Measurements from ENCODE around the gene KCNMA1.
"Not testable (repeated sequence)": the region's sequence is repeated elsewhere in the genome, so short reads cannot be mapped to it uniquely, and the experiment has no call there.

Gene KCNMA1

DNA sequence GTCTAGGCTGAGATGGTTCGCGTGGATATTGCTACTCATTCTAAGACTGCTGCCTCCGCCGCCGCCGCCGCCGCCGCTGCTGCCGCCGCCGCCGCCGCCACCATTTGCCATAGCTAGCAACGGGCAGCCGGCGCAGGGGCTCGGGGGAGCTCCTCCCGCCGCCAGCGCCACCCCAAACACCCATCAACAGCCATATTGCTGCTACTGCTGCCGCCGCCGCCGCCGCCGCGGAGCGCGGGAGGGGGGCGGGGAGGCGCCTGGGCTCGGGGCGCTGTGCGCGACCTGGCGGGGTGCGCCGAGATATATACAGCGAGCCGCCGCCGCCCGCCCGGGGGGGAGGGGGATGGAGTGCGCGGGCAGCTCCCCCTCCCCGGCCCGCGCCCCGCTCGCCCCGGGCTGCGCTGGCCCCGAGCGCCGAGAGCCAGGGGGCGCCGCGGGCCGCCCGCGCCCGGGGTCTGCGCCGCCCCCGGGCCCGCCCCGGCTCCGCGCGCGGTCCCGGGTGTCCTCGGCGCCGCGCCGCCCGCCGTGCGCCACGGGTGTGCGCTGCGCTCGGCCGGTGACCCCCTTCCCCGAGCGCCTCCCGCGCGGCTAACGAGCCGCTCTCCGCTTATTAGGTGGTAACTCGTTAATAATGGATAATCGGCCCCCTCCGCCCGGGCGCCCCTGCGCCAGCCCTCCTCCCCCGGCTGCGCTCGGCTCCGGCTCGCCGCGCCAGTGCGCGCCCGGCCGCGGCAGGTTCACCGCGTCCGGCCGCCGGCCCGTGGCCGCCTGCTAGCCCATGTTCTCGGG is at the start of gene KCNMA1:
KCNMA1 (minus strand) TSS at position 277 of the 789 bp plus-strand sequence.
- no peak for DNase-seq (ENCODE audit: low read depth)

GRCh38 chr10:77686650-77687417 is 49.2 kb upstream of the KCNMA1 start:
- DNase-seq (ENCODE audit: low read depth) = no peak

DNA sequence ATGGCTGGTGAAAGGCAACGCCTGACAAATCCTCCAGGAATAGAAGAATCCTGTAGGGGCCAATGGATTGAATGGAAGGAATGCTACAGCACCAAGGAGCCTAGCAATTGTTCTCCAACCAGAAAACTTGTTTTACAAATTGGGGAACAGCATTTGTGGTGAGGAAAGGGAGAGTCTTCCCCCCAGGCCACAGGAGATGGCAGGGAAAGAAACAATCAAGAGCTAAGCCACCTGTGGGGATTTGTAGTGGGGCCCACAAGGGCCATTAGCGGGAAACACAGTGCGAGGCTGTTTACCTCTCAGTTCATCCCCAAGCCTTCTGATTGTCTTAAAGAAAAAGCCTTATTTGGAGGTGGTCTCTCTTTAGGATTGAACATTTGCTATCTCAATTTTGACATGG is 48.5 kb upstream of the KCNMA1 start:
- no peak for DNase-seq (ENCODE audit: low read depth)

- no peak for DNase-seq (ENCODE audit: low read depth)
Observed at GRCh38 chr10:77685432-77685831, 47.8 kb upstream of the KCNMA1 start.

- not testable (repeated sequence) for DNase-seq (ENCODE audit: low read depth)
Observed at GRCh38 chr10:77683088-77683432, 45.5 kb upstream of the KCNMA1 start.

DNA sequence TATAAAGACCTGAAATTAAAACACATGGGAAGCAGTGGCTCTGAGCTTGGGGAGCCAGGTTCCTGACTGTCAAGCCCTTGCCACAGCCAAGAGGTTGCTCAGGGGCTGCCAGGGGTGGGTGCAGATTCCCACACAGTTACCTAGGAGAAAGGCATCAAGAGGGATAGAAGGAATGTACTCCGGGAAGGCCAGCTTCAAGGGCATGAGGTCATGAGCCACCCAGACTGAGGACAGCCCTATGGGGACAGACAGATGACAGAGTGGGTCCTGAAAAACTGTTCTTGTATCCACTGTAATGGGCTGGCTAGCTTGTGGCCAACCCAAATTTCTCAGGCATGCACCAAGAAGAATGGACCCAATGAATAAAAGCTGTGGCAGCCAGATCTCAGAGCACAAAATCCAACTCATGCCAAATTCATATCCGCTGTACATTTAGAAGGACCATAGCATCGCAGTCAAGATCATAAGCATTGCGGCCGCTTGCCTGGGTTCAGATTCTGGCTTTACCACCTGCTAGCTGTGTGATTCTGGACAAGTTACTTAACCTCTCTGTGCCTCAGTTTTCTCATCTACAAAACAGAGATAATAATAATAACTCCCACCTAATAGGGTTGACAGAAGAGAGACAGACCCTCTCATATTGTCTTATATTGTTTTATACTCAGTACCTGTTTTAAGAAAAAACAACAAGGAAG is 44.9 kb upstream of the KCNMA1 start:
- no peak for DNase-seq (ENCODE audit: low read depth)

DNA sequence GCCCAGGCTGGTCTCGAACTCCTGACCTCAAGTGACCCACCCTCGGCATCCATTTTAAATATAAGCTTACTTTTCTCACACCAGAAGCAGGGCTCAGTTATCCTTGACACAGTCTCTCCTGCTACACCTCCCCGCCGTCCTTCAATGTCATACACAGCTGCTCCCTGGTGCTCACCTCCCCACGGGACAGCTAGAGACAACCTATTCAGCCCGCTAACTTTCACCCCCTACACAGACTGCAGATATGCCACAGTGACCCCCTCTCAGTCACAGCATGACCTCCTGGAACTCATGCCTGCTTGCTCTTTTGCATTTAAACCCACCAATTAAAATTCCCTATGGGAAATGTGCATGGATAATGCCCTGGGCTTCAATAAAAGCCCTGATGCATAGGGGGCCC is 44.2 kb upstream of the KCNMA1 start:
- DNase-seq (ENCODE audit: low read depth) = no peak

DNA sequence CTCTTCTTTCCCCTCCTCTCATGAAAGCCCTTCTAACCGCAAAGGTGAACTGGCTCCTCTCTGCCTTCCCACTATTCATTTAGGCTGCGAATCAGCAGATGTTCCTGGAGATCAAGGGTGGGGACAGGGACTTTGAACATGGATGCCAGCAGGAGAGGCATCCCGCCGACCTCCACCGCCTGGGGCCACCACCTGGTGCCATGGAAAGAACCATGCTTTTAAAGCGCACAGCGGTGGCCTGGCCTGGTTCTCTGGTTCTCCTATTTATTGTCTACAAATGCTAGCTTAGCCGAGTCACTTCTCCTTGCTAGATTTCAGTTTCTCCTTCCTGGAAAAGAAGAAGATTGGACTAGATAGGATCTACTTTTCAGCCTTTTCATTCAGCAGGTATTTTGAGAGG is 43.2 kb upstream of the KCNMA1 start:
- no peak for DNase-seq (ENCODE audit: low read depth)

DNA sequence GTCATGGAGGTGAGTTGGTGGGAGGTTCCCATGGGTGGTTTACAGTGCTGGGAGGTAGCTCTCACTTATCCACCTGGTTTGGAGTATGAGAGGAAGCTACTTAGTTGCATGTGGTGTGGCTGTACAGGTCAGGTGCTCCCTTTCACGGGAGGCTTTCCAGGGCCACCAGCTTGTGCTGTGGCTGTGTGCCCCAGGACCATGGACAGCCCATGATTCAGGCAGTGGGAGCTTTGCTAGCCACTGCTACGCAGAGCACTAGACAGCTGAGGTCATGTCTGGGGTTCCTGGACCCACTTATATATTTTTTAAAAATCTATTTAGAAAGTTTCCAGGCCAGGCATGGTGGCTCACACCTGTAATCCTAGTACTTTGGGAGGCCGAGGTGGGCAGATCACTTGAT is 42.5 kb upstream of the KCNMA1 start:
- no peak for DNase-seq (ENCODE audit: low read depth)

DNA sequence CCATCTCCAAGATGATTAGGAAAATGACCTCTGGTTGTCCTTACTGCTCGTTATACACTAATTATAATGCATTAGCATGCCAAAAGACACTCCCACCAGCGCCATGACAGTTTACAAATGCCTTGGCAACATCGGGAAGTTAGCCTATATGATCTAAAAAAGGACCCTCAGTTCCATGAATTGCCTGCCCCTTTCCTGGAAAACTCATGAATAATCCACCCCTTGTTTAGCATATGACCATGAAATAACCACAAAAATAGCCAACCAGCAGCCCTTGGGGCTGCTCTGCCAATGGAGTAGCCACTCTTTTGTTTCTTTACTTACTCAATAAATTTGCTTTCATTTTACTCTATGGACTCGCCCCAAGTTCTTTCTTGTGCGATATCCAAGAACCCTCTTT is 41.6 kb upstream of the KCNMA1 start:
- no peak for DNase-seq (ENCODE audit: low read depth)

DNA sequence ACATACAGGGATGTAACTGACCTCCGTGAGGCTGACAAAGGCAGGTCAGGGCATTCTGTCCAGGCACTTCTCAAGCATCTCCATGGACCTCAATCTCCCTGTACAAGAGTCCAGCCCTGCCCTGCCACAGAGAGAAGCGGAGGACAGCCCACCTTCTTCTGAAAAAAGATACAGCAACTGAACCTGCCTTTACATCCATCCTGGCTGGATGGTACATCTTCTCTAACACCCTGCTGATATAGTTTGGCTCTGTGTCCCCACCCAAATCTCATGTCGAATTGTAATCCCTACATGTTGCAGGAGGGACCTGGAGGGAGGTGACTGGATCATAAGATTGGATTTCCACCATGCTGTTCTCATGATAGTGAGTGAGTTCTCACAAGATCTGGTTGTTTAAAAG is 40.5 kb upstream of the KCNMA1 start:
- no peak for DNase-seq (ENCODE audit: low read depth)

- no peak for DNase-seq (ENCODE audit: low read depth)
Observed at GRCh38 chr10:77675347-77675746, 37.7 kb upstream of the KCNMA1 start.

DNA sequence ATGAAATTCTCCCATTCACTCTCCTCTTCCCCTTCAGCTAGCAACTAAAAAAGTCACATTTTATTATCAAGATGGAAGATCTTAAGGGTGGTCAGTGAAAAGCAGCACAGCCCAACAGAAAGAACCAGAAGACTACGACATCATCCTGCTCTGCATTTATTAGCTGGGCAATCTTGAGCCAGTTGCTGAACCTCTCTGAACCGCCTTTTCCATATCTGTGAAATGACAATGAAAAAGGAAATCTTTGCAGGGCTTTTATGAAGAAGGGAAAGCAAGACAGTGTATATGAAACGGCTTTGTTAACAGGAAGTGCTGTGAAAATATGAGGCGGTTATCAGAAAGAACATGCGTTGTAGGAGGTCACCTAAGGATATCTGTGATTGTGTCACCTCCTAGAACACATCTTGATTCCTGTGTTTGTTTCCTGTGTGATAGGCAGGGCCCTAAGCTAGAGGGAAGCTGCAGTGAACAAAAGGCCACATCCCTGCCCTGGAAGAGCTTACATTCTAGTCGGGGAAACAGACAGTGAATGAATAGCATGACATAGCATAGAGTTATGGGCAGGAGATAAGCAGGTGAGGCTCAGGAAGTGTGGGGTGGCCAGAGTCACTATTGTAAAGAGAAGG is 36.0 kb upstream of the KCNMA1 start:
- DNase-seq (ENCODE audit: low read depth) = no peak

DNA sequence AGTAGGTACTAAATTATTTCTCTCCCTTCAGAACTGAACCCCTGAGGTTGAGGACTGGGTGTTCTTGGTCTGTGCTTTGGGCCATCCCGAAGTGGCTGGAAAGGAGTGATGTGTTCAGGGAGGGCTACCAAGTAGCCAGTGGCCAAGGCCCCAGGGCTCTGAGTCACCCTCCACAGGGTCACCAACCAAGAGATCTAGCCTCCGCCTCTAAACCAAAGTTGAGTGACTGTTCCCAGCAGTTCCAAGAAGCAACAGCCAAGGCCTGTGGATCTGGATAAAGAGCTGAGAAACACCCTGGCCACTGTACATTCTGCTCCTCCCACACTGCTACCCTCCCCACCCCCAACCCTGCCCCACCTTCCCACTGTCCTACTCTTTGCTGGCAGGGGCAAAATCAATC is 35.5 kb upstream of the KCNMA1 start:
- no peak for DNase-seq (ENCODE audit: low read depth)

DNA sequence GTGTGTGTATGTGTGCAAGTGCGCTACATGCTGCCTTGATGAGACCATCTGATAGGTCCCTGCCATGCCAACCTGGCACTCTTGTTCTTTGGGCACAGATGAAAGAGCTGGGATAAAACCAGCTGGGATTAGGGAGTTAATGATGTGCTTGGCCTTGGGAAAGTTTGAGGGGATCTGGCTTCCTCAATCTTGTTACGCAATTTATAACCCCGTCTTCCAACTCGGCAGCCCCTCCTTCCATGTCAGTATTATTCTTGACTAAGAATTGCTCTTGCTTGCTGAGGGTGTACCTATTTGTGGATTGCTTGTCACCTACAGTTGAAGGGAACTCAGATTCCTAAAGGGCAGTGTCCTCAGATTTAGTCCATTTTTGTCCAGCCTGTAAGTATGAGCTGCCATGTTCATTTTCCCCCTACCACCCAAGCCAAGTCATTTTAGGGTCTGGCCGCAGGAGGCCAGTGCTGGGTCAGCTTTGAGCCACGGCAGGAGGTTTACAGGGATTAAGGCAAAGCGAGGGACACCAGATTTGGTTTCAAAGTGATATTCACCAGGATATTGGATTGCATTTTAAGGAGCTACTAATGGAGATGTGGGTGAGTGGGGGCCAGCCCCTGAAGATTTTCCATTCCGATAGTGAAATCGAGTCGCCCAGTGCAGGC is 34.1 kb upstream of the KCNMA1 start:
- no peak for DNase-seq (ENCODE audit: low read depth)

DNA sequence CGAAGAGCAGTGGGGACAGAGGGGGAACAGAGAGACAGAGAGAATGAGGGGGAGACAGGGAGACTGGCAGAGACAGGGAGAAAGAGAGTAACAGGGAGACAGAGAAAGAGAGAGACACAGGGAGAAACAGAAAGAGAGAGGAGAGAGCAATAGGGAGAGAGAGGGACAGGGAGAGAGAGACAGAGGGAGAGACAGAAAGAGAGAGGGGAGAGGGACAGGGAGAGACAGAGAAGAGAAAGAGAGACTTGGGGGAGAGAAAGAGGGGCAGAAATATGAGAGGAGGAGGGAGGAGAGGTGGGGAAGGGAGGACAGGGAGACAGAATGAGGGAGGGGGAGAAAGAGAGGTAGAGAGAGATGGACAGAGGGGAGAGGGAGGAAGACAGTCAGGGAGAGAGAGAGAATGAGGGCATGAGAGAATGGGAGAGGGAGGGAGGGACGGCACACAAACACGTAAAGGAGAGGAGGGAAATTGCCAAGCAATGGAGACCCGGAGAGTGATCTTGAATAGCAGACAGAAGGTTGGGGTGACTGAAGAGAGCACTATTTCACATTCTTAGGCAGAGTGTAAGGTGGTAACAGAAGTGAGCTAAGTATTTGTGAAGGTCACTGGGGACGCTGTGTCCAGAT is 33.3 kb upstream of the KCNMA1 start:
- DNase-seq (ENCODE audit: low read depth) = no peak

DNA sequence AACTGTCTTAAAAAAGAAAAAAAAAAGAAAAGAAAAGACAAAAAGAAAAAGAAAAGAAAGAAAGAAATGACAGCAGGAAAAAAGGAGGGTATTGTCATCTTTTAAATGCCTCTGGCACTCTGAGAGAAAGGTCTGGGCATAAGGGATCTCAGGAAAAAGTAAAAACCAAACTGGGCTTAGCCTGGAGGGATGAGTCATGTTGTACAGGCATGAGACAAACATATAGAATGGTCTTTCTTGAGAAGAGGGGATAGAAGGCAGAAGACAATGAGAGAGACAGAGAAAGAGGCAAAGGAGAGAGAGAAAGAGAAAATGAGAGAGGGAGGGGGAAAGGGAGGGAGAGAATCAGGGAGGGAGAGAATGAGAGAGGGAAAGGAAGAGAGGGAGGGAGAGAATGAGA is 32.3 kb upstream of the KCNMA1 start:
- DNase-seq (ENCODE audit: low read depth) = no peak

DNA sequence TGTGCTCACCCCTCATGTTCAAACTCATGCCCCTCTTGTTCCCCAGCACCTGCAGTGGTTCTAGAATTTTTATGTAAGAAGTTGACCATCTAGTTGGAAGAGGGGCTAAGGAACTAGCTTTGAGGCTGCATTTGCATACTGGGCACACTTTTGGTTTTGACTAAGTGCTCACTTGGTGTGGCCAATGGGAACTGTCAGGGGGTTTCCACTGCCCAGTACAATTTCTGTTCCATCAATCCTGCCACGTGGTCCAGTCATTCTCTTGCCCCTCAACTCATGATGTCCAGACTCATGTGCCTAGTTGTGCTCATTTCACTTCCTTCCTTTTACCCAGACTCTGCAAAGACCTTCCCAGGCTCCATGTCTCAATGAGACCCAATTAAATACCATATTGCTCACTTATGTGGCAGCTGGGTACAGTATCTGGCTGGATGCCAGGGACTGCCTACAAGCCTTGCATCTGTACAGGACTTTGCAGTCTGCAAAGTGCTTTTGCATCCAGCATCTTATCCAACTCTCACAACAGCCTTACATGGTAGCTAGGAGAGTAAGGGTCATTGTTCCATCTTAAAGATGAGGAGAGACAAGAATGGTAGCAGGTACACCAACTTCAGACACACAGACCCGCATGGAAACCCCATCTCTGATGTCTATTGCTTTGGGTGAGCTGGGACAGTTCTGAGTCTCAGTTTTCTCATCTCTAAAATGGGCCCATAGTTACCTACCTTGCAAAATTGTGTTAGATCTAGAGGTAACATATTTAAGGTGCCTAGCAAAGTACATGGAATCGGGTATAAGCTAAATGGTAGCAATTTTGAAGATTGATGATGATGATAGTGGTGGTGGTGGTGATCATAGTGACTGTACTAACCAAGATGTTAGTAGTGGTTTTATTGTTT is 30.1 kb upstream of the KCNMA1 start:
- no peak for DNase-seq (ENCODE audit: low read depth)

- no peak for DNase-seq (ENCODE audit: low read depth)
Observed at GRCh38 chr10:77666821-77667220, 29.2 kb upstream of the KCNMA1 start.

GRCh38 chr10:77664696-77665095 is 27.1 kb upstream of the KCNMA1 start:
- no peak for DNase-seq (ENCODE audit: low read depth)

DNA sequence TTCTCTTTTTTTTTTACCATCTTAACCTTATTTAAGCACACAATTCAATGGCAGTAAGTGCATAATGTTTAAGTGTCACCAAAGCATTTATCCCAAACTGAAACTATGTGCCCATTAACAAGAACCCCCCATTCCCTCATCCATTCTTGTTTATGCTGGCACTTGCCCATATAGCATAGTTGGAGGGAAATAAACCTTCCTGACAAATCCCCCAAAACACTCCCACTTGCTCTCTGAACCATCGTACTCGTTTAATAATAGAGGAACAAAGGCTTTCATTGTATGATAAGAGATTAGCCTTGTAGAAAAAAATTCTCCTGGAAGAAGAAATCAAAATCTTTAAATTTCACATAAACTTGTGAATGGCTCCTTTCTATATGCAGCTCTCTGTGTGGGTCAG is 26.4 kb upstream of the KCNMA1 start:
- DNase-seq (ENCODE audit: low read depth) = no peak
